Measurements from ENCODE around the gene FAM219B.

The FAM219B gene

DNA sequence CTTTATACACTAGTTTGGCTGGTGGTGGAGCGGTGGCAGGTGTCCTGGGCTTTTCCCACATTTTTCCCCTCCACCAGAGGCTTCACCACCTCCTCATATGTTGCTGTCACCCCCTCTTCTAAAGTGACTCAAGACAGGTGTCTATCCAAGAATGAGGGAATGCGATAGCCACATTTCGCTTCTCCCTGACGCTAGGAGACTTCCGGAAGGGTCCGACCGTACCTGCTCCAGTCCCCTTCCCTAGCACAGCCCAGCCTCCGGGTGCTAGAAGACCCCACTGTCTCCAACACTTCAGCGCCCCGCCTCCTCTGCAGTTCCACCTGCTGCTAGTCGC, 34.0 kb downstream of the FAM219B start:
- no peak for DNase-seq

DNA sequence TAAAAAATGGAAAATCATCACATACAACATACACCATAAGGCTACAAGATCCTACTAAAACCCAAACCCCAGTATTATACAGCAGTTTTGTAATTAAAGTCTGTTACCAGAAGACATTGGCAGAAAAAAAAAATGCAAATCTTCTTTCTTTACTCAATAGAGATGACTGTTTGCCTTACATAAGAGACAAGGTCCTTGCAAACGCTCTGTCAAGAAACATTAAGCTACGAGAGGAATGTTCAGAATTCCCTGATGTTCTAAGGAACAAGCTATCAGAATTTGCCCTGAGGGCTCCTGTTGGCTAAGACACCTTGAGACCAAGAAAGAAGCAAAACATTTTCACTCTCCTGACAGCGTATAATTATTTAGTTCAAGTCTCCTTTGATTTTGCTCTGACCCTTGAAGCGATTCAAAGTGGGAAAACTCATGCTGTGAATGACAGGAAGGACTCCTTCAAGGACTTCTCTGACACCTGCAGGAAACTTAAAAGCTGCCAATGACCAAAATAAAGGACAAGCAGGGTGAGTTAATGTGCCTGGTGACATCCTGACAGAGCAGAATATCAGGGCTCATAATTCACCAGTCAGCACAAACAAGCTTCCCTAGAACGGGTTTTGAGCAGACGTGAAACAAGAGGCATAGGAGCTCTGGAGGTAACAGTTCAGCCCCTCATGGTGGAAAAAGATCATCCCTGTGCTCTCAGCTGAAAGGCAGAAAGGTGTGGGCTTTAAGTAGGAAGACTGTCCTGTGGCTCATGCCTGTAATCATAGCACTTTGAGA, 36.0 kb downstream of the FAM219B start:
- DNase-seq: no peak

DNA sequence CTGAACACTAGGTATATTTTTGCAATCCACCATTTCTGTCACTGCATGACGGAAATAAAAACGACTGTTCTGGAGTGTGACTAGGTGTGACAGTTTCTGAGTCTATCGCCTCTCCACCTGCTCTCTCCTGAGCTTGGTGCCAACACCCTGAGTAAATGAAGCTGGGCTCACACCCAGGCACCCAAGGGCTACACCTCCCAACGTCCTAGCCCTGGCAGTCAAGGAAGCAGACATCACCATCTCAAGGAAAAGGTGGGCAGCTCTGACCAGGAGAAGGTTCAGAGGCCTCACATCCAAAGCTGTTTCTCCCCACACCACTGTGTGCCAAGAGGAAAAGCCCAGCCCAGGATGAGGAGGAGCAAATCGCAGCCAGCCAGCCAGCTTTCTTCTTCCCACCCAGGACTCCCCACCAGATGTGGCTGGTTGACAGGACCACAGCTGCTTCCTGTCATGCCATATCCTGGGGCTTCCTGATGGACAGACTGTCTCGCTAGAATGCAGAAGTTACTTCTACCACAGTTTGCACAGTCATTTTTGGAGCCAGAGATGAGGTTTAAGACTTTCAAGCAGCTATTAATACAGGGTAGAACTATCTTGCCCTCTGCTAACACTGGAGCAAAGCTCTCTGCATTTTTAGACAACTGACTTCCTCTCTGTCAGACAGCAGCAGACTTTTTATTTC, 36.8 kb downstream of the FAM219B start:
- no peak for DNase-seq

- DNase-seq: no peak
Observed at GRCh38 chr15:74869372-74869725, 37.3 kb downstream of the FAM219B start.

DNA sequence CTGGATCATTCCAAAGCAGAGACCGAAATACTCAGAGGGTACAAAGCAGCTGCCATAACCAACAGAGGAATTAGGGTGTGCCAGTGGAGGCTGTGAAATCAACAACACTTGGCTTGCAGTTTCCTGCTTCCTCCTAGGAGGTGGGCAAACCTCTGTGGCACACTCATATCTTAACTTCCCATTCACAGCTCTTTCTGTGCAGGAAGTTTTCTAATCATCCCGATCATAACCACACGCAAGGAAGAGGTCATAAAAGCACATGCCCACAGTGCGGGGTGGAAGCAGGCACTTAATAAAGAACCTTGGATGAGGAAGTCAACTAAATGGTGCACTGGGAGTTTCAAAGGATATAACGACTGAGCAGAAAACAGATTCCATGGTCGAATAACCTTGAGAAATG, 38.6 kb downstream of the FAM219B start:
- DNase-seq: no peak

- DNase-seq: no peak
Observed at GRCh38 chr15:74867466-74868038, 39.1 kb downstream of the FAM219B start.

- no peak for DNase-seq
Observed at GRCh38 chr15:74866090-74866489, 40.6 kb downstream of the FAM219B start.

GRCh38 chr15:74865316-74865715, 41.3 kb downstream of the FAM219B start:
- no peak for DNase-seq

DNA sequence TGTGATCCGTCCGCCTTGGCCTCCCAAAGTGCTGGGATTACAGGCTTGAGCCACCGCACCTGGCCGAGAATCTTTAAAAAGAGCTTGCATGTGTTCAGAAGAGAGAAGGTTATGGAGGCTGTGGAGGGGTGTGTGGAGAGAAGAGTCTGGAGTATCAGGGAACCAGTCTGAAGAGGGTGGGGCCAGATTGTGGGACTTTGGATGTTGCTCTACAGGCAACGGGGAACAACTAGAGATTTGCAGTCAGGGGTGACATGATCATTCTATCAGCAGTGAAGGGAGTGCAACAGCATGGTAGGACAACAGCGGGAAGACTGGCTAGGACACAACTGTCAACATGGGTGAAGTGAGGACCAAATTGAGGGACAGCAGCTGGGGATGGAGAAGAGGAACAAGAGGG, 42.4 kb downstream of the FAM219B start:
- DNase-seq: no peak

GRCh38 chr15:74863239-74864056, 43.2 kb downstream of the FAM219B start:
- DNase-seq: no peak

GRCh38 chr15:74858369-74858740, 48.3 kb downstream of the FAM219B start:
- DNase-seq: no peak

DNA sequence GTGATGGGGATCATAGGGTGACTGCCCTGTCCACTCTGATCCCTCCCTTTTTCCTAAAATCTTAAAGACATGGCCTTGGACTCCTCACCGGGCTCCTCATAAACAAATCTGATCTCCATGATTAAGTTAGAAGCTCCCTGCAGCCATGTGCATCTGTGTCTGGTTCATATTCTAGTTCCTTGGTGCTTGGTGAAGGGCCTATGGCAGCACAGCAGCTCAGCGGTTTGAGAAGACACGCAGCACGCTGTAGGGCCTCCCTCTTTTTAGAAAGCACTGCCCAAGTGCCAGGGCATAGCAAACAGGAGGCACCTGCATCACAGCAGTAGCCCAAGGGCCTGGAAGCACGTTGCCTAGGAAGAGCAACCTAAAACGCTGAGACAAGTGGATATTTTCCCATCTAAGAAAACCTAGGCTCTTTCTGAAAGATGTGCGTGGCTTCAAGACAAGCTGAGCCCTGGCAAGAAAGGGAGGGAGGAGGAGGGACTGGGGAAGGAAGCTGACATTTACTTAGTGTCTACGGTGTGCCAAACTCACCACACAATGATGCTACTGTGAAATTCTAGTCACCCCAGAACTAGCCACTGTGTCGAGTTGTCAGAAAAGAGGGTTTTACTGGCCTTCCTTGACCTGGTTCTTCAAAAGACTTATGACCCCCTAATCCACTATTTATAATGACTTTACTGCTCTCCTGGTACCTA, 48.8 kb downstream of the FAM219B start:
- DNase-seq: no peak

GRCh38 chr15:74857082-74857655, 49.5 kb downstream of the FAM219B start:
- no peak for DNase-seq

DNA sequence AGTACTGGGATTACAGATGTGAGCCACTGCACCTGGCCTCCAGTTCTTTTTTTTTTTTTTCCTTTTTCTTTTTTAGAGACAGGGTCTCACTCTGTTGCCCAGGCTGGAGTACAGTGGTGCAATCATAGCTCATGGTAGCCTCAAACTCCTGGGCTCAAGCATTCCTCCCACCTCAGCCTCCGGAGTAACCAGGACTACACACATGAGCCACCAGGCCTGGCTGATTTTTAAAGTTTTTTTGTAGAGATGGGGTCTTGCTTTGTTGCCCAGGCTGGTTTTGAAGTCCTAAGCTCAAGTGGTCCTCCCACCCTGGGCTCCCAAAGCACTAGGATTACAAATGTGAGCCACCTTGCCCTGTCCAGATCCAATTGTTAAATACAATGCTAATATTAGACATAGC, 50.1 kb downstream of the FAM219B start:
- DNase-seq: no peak

DNA sequence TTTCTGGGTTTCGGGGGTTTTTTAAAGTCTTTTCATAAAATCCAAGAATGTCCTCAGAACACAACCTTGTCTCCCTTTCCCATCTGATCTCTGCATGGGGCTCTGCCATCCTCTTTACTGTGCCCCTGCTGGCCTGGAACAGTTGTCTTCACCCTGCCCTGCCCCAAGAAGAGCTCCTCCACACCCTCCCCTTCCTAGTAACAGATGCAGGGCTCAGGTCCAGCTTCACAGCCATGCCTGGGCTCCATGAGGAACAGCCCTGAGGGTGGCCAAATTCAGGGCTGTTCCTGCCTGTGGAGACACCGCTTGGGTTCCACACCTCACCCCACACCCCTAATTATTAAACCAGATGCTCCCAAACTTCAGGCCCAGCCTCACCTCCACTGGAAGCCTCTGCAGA, 50.8 kb downstream of the FAM219B start:
- no peak for DNase-seq

DNA sequence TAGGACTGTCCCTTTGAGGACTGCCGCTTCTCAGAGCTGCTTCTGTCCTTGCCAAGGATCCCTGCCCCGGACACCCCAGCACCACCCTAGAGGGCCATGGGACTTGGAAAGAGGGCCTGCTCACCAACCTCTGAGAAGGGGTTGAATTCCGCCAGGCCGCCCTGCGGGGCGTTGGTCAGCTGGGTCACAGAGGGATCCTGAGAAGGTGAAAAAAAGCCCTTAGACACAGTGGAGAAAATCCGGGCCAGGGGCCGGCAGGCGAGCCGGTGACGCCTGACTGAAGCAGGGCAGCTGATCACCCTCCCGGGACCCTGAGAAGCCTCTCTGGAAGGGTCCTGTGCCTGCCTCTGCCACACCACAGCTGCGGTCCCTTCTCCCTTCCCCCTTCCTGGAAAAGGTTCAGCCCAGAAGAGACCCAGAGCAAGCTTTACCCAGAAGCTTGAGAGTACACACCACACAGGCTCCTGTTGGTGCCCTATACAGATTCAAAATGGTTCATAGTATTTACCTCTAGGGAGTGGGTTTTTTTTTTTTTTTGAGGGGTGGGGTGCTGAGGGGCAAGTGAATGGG, 52.1 kb downstream of the FAM219B start:
- DNase-seq: no peak

- DNase-seq: no peak
Observed at GRCh38 chr15:74851960-74852359, 54.7 kb downstream of the FAM219B start.

DNA sequence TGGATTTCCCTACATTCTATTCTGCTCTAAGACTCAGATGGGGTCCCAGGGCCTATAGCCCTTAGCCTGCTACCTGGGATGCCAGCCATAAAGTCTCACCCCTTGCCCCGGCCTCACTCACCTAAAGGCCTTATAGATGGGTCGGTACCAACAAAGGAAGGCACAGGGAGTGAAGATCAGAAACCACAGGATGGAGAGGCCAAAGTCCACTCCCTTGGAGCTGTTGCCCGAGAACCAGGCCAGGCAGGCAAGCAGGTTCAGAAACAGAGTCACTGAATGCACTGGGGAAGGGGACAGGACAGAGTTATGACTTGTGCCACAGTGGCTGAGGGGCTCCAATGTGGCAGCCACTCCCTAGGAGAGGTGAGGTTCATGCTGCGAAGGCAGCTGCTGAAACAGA, 56.3 kb downstream of the FAM219B start:
- DNase-seq: no peak

Data from activated gamma-delta T cell (primary cell).